ENCODE data around the gene BABAM2. TPM values are rescaled to one million over a fixed set of nuclear protein-coding genes. Genes with fewer than 3 reads are reported as not detected.

The BABAM2 gene
- total RNA-seq, 1 experiment from 2014 or later = 43.5 TPM

DNA sequence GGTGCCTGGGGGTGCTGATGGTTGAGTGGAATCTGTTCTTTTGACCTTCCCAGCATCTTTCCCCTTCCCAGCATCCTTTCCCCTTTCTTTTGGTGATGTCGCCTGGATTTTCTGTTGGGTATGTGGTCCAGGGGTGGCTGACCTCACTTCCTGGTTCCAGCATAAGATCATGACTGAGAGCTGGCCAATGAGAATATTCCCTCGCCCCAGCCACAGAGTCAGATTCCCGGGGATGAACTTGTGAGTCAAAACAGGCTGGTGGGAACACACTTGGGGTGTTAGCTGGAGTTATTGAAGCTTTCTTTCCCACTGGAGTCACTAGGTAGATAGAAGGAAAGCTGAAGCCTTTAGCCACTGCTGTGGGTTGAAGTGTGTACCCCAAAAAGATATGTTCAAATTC is 474.1 kb downstream of the BABAM2 start:
- Mint-ChIP-seq H3K36me3 (ENCODE audit: insufficient read depth, unreplicated experiment) (peaks cover 5% of the 10 kb centered on the region), H3K4me1 (ENCODE audit: low read depth, unreplicated experiment) (peaks cover 78% of the 10 kb centered on the region), H3K27ac (ENCODE audit: unreplicated experiment) (peak overlapping the region; percentile 27), H3K27me3 (ENCODE audit: unreplicated experiment) (no peaks in the 10 kb centered on the region), H3K4me3 (ENCODE audit: low read depth, unreplicated experiment) (no peak overlapping the region), H3K9me3 (ENCODE audit: low read depth, unreplicated experiment) (no peaks in the 10 kb centered on the region)
- no TSS peak for BruUV-seq (replicated peaks)
- no peak for DNase-seq
- intact Hi-C loops (cut with micrococcal nuclease; ENCODE audit: unreplicated experiment) = no loop called here
- CTCF ChIA-PET = interaction anchor here (1.0 kb wide), 1 partner anchor 9 kb away, joined by 3 read pairs; no protein-coding TSS in a partner anchor
- TF ChIP-seq, protein P1, sequence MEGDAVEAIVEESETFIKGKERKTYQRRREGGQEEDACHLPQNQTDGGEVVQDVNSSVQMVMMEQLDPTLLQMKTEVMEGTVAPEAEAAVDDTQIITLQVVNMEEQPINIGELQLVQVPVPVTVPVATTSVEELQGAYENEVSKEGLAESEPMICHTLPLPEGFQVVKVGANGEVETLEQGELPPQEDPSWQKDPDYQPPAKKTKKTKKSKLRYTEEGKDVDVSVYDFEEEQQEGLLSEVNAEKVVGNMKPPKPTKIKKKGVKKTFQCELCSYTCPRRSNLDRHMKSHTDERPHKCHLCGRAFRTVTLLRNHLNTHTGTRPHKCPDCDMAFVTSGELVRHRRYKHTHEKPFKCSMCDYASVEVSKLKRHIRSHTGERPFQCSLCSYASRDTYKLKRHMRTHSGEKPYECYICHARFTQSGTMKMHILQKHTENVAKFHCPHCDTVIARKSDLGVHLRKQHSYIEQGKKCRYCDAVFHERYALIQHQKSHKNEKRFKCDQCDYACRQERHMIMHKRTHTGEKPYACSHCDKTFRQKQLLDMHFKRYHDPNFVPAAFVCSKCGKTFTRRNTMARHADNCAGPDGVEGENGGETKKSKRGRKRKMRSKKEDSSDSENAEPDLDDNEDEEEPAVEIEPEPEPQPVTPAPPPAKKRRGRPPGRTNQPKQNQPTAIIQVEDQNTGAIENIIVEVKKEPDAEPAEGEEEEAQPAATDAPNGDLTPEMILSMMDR (IDR thresholded peaks at IDR 0.05; ENCODE audit: unreplicated experiment) = no peak

DNA sequence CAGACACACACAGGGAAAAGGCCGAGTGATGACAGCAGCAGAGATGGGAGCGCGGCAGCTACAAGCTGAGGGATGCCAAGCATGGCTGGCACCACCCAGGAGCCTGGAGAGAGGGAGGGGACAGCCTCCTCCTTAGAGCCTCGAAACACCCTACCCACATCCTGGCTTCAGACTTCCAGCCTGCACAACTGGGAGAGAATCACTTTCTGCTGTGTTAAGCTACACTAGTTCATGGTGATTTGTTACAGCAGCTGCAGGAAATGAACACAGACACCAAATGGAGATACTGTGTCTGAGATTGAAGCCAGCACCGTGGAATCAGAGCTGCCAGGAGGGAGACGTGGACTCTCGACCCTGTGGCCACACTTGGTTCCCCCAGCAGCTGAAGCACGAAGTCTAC is 474.6 kb downstream of the BABAM2 start:
- no TSS peak for BruUV-seq (replicated peaks)
- Mint-ChIP-seq H3K36me3 (ENCODE audit: insufficient read depth, unreplicated experiment) (peaks cover 5% of the 10 kb centered on the region), H3K4me3 (ENCODE audit: low read depth, unreplicated experiment) (no peak overlapping the region), H3K27ac (ENCODE audit: unreplicated experiment) (peak overlapping the region; percentile 27), H3K4me1 (ENCODE audit: low read depth, unreplicated experiment) (peaks cover 76% of the 10 kb centered on the region), H3K9me3 (ENCODE audit: low read depth, unreplicated experiment) (no peaks in the 10 kb centered on the region), H3K27me3 (ENCODE audit: unreplicated experiment) (no peaks in the 10 kb centered on the region)
- no peak for DNase-seq
- CTCF ChIA-PET = interaction anchor here (1.0 kb wide), 1 partner anchor 9 kb away, joined by 3 read pairs; no protein-coding TSS in a partner anchor
- intact Hi-C loops (cut with micrococcal nuclease; ENCODE audit: unreplicated experiment) = no loop called here
- TF ChIP-seq, protein P1 (IDR thresholded peaks at IDR 0.05; ENCODE audit: unreplicated experiment) = no peak

DNA sequence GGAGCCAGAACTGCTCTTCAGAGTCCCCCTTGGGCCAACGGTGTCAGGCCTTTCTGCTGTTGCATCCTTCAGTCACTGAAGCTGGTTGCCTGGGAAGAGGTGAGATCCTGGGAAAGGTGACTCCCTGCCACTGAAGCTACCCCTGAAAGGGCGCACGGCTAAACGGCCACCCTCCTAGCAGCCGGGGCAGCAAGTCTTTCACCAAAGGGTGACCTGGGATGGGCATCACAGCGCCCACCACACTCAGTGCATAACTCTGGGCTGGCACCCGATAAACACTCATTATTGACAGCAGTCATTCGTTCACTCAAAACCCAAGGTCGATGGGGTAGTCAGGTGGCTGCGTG is 475.6 kb downstream of the BABAM2 start:
- intact Hi-C loops (cut with micrococcal nuclease; ENCODE audit: unreplicated experiment) = no loop called here
- TSS peak; percentile 95 for BruUV-seq (replicated peaks)
- no peaks in the 10 kb centered on the region for H3K27me3 Mint-ChIP-seq (ENCODE audit: unreplicated experiment)
- H3K36me3 Mint-ChIP-seq (ENCODE audit: insufficient read depth, unreplicated experiment) = peaks cover 5% of the 10 kb centered on the region
- no peak overlapping the region for H3K4me3 Mint-ChIP-seq (ENCODE audit: low read depth, unreplicated experiment)
- TF ChIP-seq, protein P1 (IDR thresholded peaks at IDR 0.05; ENCODE audit: unreplicated experiment) = no peak
- peaks cover 76% of the 10 kb centered on the region for H3K4me1 Mint-ChIP-seq (ENCODE audit: low read depth, unreplicated experiment)
- peak overlapping the region; percentile 37 for H3K27ac Mint-ChIP-seq (ENCODE audit: unreplicated experiment)
- no peaks in the 10 kb centered on the region for H3K9me3 Mint-ChIP-seq (ENCODE audit: low read depth, unreplicated experiment)
- no peak for DNase-seq
- CTCF ChIA-PET = interaction anchor here (1.2 kb wide), 2 partner anchors 16 to 24 kb away, joined by 3 to 4 read pairs; no protein-coding TSS in a partner anchor

DNA sequence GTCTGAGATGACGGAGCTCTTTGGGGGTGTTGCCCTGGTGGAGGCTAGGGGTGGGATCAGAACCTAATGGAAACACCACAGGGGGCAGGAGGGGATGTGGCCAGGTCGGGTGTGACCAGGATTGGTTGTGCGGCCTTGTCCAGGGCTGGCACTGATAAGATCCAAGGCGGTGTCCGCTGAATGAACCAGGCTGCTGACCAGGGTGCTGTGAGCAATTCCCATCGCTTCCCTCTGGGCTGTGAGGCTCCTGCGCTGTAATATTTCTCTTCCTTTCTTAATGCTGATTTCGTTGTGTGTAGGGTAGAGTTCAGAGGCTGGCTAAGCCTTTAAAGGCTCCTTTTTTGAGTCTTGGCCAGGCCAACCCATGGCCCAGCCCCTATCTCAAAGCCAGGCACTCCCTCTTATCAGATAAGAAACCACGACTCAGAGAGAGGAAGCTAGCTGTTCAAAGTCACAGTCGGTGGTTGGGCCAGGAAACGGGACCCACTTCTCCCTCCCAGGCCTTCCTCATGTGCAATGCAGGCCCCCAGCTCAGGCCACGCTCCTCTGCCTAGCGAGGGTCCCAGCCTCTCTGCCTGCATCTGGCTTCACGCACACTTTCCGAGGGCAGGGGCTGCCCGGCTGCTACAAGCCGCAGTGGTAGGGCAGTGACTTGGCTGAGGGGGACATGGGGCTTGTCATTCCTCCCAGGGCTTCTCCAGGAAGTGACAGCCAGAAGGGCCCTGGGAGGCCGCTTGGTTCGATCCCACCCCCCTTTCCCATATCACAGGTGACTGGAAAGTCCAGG is 476.2 kb downstream of the BABAM2 start:
- Mint-ChIP-seq H3K36me3 (ENCODE audit: insufficient read depth, unreplicated experiment) (peaks cover 5% of the 10 kb centered on the region), H3K9me3 (ENCODE audit: low read depth, unreplicated experiment) (no peaks in the 10 kb centered on the region), H3K27ac (ENCODE audit: unreplicated experiment) (peak overlapping the region; percentile 54), H3K4me3 (ENCODE audit: low read depth, unreplicated experiment) (no peak overlapping the region), H3K27me3 (ENCODE audit: unreplicated experiment) (no peaks in the 10 kb centered on the region), H3K4me1 (ENCODE audit: low read depth, unreplicated experiment) (peaks cover 73% of the 10 kb centered on the region)
- TF ChIP-seq, protein P1 (IDR thresholded peaks at IDR 0.05; ENCODE audit: unreplicated experiment) = no peak
- BruUV-seq (replicated peaks) = TSS peak; percentile 85
- CTCF ChIA-PET = interaction anchor here (0.6 to 1.2 kb wide), 3 partner anchors 16 to 24 kb away, joined by 3 to 4 read pairs (median 3); no protein-coding TSS in a partner anchor
- peak; percentile 70 for DNase-seq
- intact Hi-C loops (cut with micrococcal nuclease; ENCODE audit: unreplicated experiment) = no loop called here
